ENCODE measurements around the gene RABL6. TPM values are rescaled to one million over a fixed set of nuclear protein-coding genes. Genes with fewer than 3 reads are reported as not detected.

The RABL6 gene
- total RNA-seq, 1 donor, result 72.1 TPM

DNA sequence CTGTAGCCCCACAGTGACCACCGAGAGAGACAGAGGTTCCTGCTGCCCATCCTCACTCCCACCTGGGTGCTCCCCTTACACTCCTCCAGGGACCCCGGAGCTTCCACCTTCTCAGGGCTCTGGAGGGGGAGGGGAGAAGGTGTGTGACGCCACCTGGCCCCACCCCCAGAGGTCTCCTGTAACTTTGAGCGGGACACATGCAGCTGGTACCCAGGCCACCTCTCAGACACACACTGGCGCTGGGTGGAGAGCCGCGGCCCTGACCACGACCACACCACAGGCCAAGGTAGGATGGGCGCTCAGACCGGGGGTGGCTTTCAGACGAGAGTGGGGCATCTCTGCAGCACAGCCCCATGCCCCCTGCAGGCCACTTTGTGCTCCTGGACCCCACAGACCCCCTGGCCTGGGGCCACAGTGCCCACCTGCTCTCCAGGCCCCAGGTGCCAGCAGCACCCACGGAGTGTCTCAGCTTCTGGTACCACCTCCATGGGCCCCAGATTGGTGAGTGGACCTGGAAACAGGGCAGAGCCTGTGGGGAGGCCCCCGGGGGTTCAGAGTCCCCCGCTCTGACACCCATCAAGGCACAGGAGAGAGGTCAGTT lies 48.9 kb downstream of the RABL6 start:
- TF ChIP-seq, protein P1, sequence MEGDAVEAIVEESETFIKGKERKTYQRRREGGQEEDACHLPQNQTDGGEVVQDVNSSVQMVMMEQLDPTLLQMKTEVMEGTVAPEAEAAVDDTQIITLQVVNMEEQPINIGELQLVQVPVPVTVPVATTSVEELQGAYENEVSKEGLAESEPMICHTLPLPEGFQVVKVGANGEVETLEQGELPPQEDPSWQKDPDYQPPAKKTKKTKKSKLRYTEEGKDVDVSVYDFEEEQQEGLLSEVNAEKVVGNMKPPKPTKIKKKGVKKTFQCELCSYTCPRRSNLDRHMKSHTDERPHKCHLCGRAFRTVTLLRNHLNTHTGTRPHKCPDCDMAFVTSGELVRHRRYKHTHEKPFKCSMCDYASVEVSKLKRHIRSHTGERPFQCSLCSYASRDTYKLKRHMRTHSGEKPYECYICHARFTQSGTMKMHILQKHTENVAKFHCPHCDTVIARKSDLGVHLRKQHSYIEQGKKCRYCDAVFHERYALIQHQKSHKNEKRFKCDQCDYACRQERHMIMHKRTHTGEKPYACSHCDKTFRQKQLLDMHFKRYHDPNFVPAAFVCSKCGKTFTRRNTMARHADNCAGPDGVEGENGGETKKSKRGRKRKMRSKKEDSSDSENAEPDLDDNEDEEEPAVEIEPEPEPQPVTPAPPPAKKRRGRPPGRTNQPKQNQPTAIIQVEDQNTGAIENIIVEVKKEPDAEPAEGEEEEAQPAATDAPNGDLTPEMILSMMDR (IDR thresholded peaks at IDR 0.05; ENCODE audit: insufficient read depth, low read depth, low read length), result peak; percentile 2
- no peak for DNase-seq (ENCODE audit: low read depth)
- no peak overlapping the region for H3K4me3 ChIP-seq (ENCODE audit: low read depth, low read length)

DNA sequence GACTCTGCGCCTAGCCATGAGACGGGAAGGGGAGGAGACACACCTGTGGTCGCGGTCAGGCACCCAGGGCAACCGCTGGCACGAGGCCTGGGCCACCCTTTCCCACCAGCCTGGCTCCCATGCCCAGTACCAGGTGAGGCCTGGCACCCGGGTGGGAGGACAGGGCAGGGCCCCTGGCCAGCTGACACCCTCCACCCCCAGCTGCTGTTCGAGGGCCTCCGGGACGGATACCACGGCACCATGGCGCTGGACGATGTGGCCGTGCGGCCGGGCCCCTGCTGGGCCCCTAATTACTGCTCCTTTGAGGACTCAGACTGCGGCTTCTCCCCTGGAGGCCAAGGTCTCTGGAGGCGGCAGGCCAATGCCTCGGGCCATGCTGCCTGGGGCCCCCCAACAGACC lies 49.4 kb downstream of the RABL6 start:
- no peak overlapping the region for H3K4me3 ChIP-seq (ENCODE audit: low read depth, low read length)
- DNase-seq (ENCODE audit: low read depth), result no peak
- TF ChIP-seq, protein P1 (IDR thresholded peaks at IDR 0.05; ENCODE audit: insufficient read depth, low read depth, low read length), result no peak

- no peak for DNase-seq (ENCODE audit: low read depth)
- TF ChIP-seq, protein P1 (IDR thresholded peaks at IDR 0.05; ENCODE audit: insufficient read depth, low read depth, low read length), result no peak
- H3K4me3 ChIP-seq (ENCODE audit: low read depth, low read length), result no peak overlapping the region
Measured at GRCh38 chr9:136857581-136858412, 50.0 kb downstream of the RABL6 start.

- H3K4me3 ChIP-seq (ENCODE audit: low read depth, low read length), result no peak overlapping the region
- DNase-seq (ENCODE audit: low read depth), result no peak
- TF ChIP-seq, protein P1 (IDR thresholded peaks at IDR 0.05; ENCODE audit: insufficient read depth, low read depth, low read length), result no peak
Measured at GRCh38 chr9:136858452-136858843, 50.7 kb downstream of the RABL6 start.

GRCh38 chr9:136858844-136859757 lies 51.4 kb downstream of the RABL6 start:
- no peak overlapping the region for H3K4me3 ChIP-seq (ENCODE audit: low read depth, low read length)
- DNase-seq (ENCODE audit: low read depth), result peak; percentile 37
- TF ChIP-seq, protein P1 (IDR thresholded peaks at IDR 0.05; ENCODE audit: insufficient read depth, low read depth, low read length), result no peak

GRCh38 chr9:136860529-136860928 lies 52.8 kb downstream of the RABL6 start:
- DNase-seq (ENCODE audit: low read depth), result no peak

More at GRCh38 chr9:136860529-136860928, 52.8 kb downstream of the RABL6 start:
- TF ChIP-seq, protein P1 (IDR thresholded peaks at IDR 0.05; ENCODE audit: insufficient read depth, low read depth, low read length), result no peak
- H3K4me3 ChIP-seq (ENCODE audit: low read depth, low read length), result no peak overlapping the region

Data from fibroblast of villous mesenchyme (primary cell).